22Rv1 (cell line): Measurements from ENCODE around the gene TNNT3.

ENCODE experiments used
- CTCF ChIP-seq: fragments of 450-650 bp; IDR thresholded peaks from 2 replicates; pipeline ENCODE4 v1.5.1; 2017; ENCODE audit warnings: mild to moderate bottlenecking
- ZFX ChIP-seq: fragments of 450-650 bp; IDR thresholded peaks from 2 replicates; pipeline ENCODE4 v1.6.1; 2017; ENCODE audit warnings: antibody characterized with exemption, borderline replicate concordance

- no peak for TF ChIP-seq CTCF
- TF ChIP-seq ZFX: no peak
Measured at GRCh38 chr11:1970956-1971355, 51.5 kb downstream of the TNNT3 start.
